Measurements from ENCODE around the gene ESPN. TPM values are rescaled to one million over a fixed set of nuclear protein-coding genes. Genes with fewer than 3 reads are reported as not detected.

ESPN gene
- total RNA-seq, 2 experiments from 2014 or later = 2.0 to 3.9 TPM

- no peak for DNase-seq
- POLR2A ChIA-PET = interaction anchor here (1.0 kb wide), 1 partner anchor 21 kb away, joined by 4 read pairs; no protein-coding TSS in a partner anchor
- no peaks in the 10 kb centered on the region for H3K36me3 Mint-ChIP-seq (ENCODE audit: low read depth)
- TF ChIP-seq CTCF (IDR thresholded peaks at IDR 0.05) = no peak
- H3K4me3 ChIP-seq (ENCODE audit: low read length) = no peak overlapping the region
- H3K27me3 Mint-ChIP-seq = peaks cover 5% of the 10 kb centered on the region
- no peak for ATAC-seq (ENCODE audit: poor library complexity)
- H3K4me1 Mint-ChIP-seq (ENCODE audit: low read depth) = no peaks in the 10 kb centered on the region
- H3K4me3 Mint-ChIP-seq = no peak overlapping the region
- H3K36me3 ChIP-seq (ENCODE audit: insufficient read depth, low read length) = no peaks in the 10 kb centered on the region
- no peaks in the 10 kb centered on the region for H3K9me3 Mint-ChIP-seq
- intact Hi-C loops (cut with DNase I, micrococcal nuclease) = no loop called here
- no peaks in the 10 kb centered on the region for H3K4me1 ChIP-seq (ENCODE audit: insufficient read depth, low read length)
- CTCF ChIA-PET = interaction anchor here (1.2 kb wide), 1 partner anchor 17 kb away, joined by 3 read pairs; no protein-coding TSS in a partner anchor
- H3K9me3 ChIP-seq (ENCODE audit: control insufficient read depth in 1 of 2, insufficient read depth in 1 of 2, low read length in 2 of 2) = peaks cover 0 to 7% of the 10 kb centered on the region in 2 experiments
- no peak overlapping the region for H3K27ac Mint-ChIP-seq
- peaks cover 2 to 6% of the 10 kb centered on the region in 2 experiments for H3K27me3 ChIP-seq (ENCODE audit: control insufficient read depth in 1 of 2, insufficient read depth in 2 of 2, low read length in 2 of 2)
- H3K27ac ChIP-seq (ENCODE audit: low read depth in 1 of 2, low read length in 2 of 2) = no peak overlapping the region
Observed at GRCh38 chr1:6506210-6507036, 81.8 kb downstream of the ESPN start.

GRCh38 chr1:6507037-6507428 lies 82.5 kb downstream of the ESPN start:
- no peaks in the 10 kb centered on the region for H3K36me3 Mint-ChIP-seq (ENCODE audit: low read depth)
- intact Hi-C loops (cut with DNase I, micrococcal nuclease) = no loop called here
- DNase-seq = no peak
- Histone ChIP-seq H3K9me3 (ENCODE audit: control insufficient read depth in 1 of 2, insufficient read depth in 1 of 2, low read length in 2 of 2) (peaks cover 0 to 7% of the 10 kb centered on the region in 2 experiments), H3K27ac (ENCODE audit: low read depth in 1 of 2, low read length in 2 of 2) (no peak overlapping the region), H3K4me3 (ENCODE audit: low read length) (no peak overlapping the region), H3K4me1 (ENCODE audit: insufficient read depth, low read length) (no peaks in the 10 kb centered on the region), H3K27me3 (ENCODE audit: control insufficient read depth in 1 of 2, insufficient read depth in 2 of 2, low read length in 2 of 2) (peaks cover 2 to 6% of the 10 kb centered on the region in 2 experiments), H3K36me3 (ENCODE audit: insufficient read depth, low read length) (no peaks in the 10 kb centered on the region)
- H3K27ac Mint-ChIP-seq = no peak overlapping the region
- CTCF ChIA-PET = interaction anchor here (1.2 kb wide), 1 partner anchor 17 kb away, joined by 3 read pairs; no protein-coding TSS in a partner anchor
- no peak for ATAC-seq (ENCODE audit: poor library complexity)
- no peaks in the 10 kb centered on the region for H3K9me3 Mint-ChIP-seq
- TF ChIP-seq CTCF (IDR thresholded peaks at IDR 0.05) = no peak
- POLR2A ChIA-PET = interaction anchor here (1.0 kb wide), 1 partner anchor 20 kb away, joined by 4 read pairs; no protein-coding TSS in a partner anchor
- H3K27me3 Mint-ChIP-seq = peaks cover 3% of the 10 kb centered on the region
- H3K4me3 Mint-ChIP-seq = no peak overlapping the region
- H3K4me1 Mint-ChIP-seq (ENCODE audit: low read depth) = no peaks in the 10 kb centered on the region

GRCh38 chr1:6507461-6507911 lies 82.9 kb downstream of the ESPN start:
- Mint-ChIP-seq H3K27me3 (peaks cover 3% of the 10 kb centered on the region), H3K4me1 (ENCODE audit: low read depth) (no peaks in the 10 kb centered on the region), H3K27ac (no peak overlapping the region), H3K9me3 (no peaks in the 10 kb centered on the region), H3K36me3 (ENCODE audit: low read depth) (no peaks in the 10 kb centered on the region), H3K4me3 (no peak overlapping the region)
- Histone ChIP-seq H3K27ac (ENCODE audit: low read depth in 1 of 2, low read length in 2 of 2) (no peak overlapping the region), H3K27me3 (ENCODE audit: control insufficient read depth in 1 of 2, insufficient read depth in 2 of 2, low read length in 2 of 2) (peaks cover 2 to 6% of the 10 kb centered on the region in 2 experiments), H3K9me3 (ENCODE audit: control insufficient read depth in 1 of 2, insufficient read depth in 1 of 2, low read length in 2 of 2) (peaks cover 0 to 7% of the 10 kb centered on the region in 2 experiments), H3K4me3 (ENCODE audit: low read length) (no peak overlapping the region), H3K36me3 (ENCODE audit: insufficient read depth, low read length) (no peaks in the 10 kb centered on the region), H3K4me1 (ENCODE audit: insufficient read depth, low read length) (no peaks in the 10 kb centered on the region)
- POLR2A ChIA-PET = interaction anchor here (1.0 kb wide), 1 partner anchor 20 kb away, joined by 4 read pairs; no protein-coding TSS in a partner anchor
- no peak for TF ChIP-seq CTCF (IDR thresholded peaks at IDR 0.05)
- CTCF ChIA-PET = no interaction called here
- ATAC-seq (ENCODE audit: poor library complexity) (no peak), DNase-seq (no peak)
- intact Hi-C loops (cut with DNase I, micrococcal nuclease) = no loop called here
